Activated T-cell treated with anti-CD3 and anti-CD28 coated beads, Interleukin-2, amount 50 U/mL, for 48 hours (primary cell): ENCODE measurements around the gene SKA3.
"Not testable (repeated sequence)": the region's sequence is repeated elsewhere in the genome, so short reads cannot be mapped to it uniquely, and the experiment has no call there.

Experiments used
- DNase-seq, 2 experiments: peaks; one replicate each; pipeline ENCODE4 v3.0.0-alpha.2; 2020

Gene SKA3

DNA sequence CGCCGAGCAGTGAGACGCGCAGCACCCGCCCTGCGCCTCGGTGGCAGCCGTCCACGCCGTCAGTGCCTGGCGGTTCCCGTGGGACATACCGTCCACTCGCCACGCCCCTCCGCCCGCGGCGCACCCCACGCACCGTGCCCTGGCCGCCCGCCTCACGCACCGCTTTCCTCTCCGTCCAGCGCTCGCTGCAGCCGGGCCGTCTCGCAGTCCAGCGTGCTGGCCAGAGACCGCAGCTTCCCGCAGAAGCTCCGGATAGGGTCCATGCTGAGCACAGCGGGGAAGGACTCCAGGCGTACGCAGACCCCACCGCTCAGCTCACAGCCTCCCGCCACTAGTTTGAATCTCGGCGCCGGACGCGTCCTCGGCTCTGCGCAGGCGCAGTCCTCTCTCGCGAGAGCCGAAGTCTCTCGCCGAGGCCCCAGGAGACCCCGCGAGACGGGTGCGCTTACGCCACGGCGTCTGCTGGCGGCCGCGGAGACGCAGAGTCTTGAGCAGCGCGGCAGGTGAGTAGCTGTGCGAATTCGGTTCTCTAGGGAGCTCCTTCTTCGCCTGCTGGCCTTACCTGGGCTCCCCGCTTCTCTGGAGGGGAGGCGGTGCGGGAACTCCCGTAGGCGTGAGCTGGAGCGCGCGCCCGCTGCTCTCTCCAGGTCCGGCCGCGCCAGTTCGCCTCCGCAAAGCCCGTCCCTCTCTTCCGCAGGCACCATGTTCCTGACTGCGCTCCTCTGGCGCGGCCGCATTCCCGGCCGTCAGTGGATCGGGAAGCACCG lies at the start of gene SKA3, which contains the start of gene MRPL57:
SKA3 (minus strand) TSS at position 338 of the 767 bp plus-strand sequence; CDS start at position 263, 75 bp downstream.
MRPL57 (plus strand) TSS at position 444 of the 767 bp plus-strand sequence; CDS start at position 703, 259 bp downstream.
- DNase-seq: peak; percentile 95 to 96

DNA sequence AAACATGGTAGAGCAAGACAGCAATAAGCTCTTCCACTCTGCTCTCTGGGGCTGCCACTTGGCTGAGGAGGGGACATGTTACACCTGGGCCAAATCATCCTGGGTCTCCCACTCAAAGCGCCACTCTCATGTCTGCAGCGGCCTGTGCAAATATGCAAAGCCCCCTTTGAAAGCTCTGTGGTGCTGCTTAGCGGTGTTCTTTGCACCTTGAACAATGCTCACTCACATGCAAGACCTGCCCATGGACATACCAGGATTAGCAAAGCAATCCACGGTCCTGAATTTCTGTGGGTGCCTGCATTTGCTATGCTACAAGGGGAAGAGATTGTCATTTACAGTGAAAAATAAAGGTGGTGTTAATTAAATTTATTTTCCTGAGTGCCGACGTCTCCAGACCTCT lies 48.7 kb upstream of the SKA3 start:
- DNase-seq: no peak

DNA sequence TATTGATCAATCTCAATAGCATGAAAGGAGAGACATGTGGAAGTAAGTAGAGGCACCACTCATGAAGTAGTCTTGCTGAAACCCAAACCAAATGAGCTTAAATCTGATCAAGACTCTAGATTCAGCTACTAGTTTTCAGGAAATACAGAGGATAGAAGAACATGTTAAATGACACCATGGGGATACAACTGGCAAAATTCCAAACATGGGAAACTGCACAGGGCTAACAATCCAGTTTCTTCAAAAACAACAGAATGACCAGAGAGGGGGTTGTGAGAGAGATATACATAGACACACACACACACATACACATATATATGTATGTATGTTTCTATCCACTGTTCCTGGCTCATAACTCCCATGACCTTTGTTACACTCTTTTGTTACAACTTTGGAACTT lies 44.9 kb upstream of the SKA3 start:
- no peak for DNase-seq

DNA sequence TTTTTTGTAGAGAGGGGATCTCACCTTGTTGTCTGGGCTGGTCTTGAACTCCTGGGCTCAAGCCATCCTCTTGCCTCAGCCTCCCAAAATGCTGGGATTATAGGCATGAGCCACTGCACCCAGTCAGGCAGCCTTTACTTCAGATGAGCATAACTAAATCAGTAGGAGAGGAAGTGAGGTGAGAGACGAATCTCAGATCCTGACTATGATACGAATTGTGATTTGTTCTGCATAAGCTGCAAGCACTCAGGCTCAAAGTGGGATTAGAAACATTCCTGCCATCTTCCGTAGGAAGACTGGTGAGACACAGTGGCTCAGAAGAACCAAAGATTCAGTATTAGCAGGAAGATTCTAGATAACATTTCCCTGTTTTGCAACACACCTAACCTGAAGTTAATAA lies 43.4 kb upstream of the SKA3 start:
- DNase-seq: not testable (repeated sequence)

DNA sequence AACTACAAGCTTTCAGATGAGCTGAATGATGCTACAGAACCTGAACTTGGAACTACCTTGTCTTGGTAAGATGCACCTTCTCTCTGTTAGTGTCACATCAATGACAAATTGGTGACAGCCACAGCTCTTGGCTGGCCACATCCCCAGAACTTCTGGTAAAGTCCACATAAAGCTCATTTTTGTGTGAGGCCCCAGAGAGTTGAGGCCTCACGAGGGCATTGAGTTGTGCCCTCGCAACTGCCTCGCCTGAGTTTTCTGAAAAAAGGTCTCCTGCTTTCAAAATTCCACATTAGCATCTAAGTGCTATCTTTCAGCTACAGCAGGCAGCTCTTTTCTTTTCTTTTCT lies 42.7 kb upstream of the SKA3 start:
- DNase-seq: no peak

DNA sequence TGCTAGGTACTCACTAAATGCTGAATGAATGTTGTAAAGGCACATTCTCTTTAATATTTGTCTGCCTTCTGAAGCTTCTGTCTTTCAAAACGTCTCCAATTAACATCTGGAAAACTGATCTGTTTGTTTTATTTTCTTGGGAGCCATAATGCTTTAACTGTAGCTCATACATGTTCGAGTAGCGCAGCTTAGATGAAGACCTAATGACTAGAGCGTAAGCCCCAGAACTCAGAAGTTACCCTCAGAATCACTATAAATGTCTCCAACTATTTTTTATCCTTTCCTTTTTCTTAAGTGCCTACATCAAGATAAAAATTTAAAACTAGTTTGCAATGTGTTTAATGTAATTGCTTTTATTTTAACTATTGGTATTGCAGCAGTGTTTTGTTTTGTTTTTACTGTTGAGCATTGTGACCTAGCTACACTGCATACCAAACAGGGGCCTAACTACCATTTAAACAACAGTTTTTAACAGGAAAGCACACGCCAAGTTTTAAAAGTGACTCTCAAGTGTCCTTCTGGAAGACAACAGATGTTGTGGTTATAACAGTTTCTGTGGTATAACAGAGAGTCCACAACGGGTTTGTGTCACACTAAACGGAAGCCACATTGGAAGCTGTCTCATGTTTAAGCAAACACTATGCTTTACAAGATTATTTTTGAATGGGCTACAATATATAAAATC lies 42.1 kb upstream of the SKA3 start:
- DNase-seq: no peak

DNA sequence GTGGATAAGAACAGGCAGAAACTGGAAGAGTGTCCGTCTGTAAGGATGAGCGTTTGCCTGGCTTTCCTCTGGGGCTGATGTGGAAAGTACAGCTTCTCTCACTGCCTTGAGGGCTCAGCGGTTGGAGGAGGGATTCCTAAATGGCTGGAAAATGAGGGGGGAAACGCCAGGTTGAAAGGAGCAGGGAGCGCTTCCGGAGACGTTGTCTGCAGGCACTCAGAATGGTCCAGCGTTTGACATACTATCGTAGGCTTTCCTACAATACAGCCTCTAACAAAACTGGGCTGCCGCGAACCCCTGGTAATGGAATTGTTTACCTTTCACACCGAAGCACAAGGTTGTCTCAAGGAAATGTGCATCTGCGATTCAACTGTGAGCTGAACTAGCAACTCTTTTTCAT lies 40.0 kb upstream of the SKA3 start:
- DNase-seq: no peak

DNA sequence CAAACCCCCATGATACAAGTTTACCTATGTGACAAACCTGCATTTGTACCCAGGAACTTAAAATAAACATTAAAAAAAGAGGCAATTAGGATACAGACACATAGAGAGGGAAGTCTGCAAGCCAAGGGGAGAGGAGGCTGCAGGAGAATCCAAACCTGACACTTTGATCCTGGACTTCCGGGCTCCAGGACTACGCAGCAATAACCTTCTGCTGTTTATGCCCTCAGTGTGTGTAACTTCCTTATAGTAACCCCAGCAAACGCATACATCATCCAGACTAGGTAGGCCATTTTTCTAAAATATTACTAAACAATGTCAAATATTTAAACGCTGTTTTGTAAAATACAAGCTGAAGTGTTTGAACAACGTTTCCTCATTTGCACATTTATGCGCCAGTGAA lies 39.1 kb upstream of the SKA3 start:
- DNase-seq: not testable (repeated sequence)

DNA sequence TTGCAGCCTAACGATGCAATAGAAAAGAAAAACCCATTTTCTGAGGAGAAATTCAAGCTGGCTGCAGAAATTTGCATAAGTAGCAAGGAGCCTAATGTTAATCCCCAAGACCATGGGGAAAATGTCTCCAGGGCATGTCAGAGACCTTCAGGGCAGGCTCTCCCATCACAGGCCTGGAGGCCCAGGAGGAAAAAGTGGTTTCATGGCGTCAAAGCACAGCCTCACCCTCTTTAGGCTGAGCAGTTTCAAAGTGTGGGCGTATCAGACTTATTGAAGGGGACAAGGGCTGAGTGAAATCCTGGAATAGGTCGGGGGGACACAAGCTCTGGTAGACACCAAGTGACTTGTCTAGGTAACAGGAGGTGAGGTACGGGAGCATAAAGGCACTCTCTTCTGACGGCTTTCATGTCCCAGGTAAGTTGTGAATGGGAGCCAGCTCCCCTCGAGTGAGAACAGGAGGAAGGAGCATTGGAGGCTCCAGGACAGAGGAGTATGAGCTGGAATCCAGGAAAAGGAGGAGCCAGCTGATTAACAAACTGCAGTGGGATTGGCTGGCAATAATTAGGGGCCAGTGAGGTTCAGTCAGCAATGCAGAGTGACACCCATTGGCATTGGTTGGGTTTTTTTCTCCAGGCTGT lies 35.9 kb upstream of the SKA3 start:
- DNase-seq: no peak

DNA sequence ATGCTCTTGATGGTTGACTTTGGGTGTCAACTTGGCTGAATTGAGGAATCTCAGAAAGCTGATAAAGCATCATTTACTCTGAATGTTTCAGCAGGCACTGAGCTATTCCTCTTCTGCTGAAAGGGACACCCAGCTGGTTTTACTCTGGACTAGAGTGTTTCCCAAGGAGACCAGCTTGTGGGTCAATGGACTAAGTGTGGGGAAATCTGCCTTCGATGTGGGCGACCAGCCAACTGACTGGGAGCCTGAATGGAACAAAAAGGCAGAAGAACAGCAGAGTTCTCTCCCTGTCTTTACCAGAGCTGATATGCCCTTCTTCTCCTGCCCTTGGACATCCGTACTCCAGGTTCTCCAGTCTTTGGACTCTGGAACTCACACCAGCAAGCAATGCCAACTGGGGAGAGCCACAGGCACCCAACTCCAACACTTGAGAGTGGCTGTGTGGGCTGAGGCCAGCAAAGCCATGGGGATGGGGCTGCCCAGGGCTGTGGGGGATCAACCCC lies 32.4 kb upstream of the SKA3 start:
- no peak for DNase-seq

DNA sequence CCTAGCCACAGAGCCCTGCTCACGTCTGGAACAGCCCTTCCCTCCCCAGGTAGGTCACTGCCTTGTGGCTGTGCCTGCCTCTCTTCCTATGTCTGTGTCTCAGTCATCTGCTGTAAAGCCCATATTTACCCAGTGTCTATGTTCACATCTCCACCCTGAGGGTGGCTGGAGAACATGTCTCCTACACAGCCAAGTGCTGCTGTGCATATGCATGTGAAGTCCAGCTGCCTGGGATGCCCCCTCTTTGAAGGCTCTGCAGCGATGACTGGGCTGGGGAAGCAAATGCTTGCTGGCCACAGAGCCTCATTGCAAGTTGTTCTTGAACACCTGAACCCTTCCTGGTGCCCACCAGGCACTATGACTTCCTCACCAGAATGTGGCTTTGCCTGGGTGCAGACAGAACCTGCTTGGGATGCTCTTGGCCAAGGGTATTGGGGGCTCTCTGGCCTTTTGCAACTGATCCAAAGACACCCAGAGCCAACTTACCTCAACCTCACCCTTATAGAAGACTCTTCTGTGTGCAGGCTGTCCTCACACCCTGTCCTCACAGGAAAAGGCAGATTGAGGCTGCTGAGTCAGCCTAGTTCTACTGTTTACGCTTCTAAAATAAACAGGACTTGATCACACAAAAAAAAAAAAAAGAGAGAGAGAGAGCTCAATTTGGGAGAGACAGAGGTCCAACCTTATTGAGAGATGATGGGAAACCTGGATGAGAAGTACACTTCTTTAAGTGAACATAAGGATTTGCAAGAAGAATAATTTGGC lies 26.6 kb upstream of the SKA3 start:
- DNase-seq: no peak

DNA sequence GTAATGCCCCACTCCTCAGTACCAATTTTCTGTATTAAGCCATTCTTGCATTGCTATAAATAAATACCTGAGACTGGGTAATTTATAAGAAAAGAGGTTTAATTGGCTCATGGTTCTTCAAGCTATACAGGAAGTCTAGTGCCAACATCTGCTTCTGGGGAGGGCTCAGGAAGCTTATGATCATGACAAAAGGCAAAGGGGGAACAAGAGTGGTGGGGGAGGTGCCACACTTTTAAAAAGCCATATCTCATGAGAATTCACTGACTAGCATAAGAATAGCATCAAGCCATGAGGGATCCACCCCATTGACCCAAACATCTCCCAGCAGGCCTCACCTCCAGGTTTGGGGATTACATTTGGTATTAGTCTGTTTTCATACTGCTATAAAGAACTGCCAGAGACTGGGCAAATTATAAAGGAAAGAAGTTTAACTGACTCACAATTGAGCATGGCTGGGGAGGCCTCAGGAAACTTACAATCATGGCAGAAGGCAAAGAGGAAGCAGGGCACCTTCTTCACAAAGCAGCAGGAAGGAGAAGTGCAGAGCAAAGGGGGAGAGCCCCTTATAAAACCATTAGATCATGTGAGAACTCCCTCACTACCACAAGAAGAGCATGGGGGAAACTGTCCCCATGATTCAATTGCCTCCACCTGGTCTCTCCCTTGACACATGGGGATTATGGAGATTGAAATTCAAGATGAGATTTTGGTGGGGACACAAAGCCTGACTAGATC lies 25.3 kb upstream of the SKA3 start:
- DNase-seq: not testable (repeated sequence)

DNA sequence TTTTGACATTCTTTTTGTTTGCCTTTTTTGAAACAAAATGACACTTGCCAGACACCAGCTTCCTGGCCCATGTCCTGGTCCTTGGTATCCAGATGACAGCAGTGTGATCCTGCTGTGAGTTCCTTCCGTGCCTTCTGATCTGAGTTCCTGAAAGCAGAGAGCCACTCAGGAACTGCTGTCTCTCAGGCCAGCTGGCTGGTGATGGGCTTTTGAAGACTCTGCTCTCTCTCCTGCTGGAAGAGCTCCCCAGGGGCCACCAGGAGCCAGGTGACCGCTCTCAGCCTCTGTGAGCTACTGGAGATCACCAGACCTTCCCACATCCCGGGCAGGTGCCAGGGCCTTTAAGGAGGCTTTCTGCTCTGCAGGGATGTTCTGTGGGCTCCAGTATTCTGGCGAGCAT lies 22.0 kb upstream of the SKA3 start:
- not testable (repeated sequence) for DNase-seq

DNA sequence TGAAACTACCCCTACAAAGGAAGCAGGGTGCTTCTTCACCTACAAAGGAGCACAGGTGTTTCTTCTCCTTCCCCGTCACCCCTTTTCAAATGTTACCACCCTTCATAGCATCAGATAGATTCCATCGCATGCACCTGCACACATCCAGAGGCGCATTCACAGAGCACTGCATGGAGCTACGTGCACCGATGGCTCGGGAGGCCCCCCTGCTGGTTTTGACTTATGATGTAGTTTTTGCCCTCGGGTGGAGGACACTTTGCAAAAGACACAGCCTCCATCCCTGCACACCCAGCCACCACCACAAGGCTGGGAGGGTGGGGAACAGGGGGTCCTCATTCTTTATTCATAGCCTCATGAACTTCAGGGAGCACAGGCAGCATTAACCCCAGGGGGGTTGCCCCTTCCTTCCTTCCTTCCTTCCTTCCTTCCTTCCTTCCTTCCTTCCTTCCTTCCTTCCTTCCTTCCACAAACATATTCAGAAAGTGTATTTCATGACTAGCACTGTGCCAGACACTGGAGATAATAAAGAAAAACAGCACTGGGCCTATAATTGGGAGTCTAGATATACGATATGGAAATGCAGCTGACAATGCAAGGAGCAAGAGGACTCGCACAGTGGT lies 21.4 kb upstream of the SKA3 start:
- not testable (repeated sequence) for DNase-seq

DNA sequence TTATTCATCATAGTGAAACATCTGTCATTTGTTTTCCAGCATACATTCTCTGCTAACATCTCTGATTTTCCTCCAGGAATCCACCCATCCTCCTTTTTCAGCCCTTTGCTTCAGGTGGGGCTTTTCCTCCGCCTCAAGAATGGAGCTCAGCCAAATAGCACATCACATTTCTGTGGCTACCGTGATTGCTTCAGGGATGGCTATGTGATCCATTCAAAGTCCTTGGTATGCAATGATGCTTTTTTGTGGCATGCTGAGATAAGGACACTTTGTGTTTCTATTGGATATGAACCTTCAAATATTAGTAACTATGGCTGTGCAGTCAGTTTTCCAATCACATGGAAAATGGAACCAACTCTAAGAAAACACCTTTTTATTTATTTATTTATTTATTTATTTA lies 18.4 kb upstream of the SKA3 start:
- not testable (repeated sequence) for DNase-seq

DNA sequence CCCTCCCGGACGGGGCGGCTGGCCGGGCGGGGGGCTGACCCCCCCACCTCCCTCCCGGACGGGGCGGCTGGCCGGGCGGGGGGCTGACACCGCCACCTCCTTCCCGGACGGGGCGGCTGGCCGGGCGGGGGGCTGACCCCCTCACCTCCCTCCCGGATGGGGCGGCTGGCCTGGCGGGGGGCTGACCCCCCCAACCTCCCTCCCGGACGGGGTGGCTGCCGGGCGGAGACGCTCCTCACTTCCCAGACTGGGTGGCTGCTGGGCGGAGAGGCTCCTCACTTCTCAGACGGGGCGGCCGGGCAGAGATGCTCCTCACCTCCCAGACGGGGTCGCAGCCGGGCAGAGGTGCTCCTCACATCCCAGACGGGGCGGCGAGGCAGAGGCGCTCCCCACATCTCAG lies 10.1 kb upstream of the SKA3 start:
- DNase-seq: not testable (repeated sequence)

DNA sequence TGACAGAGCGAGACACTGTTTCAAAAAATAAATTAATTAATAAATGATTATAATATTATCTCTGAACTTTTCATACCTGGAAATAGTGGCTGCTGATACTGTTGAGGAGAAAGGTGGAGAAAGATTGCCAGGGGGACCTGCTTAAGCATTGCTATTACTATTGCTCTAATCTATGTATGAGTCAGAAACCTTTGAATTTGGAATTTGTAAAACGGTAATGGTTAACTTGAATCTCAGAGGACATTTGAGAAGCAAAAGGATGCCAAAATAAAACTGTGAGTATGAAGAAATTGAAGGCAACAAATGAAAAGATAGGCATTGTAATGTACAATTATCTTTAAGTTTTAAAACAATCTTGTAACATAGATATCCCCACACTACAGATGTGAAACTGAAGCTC lies 5.3 kb upstream of the SKA3 start:
- no peak for DNase-seq

DNA sequence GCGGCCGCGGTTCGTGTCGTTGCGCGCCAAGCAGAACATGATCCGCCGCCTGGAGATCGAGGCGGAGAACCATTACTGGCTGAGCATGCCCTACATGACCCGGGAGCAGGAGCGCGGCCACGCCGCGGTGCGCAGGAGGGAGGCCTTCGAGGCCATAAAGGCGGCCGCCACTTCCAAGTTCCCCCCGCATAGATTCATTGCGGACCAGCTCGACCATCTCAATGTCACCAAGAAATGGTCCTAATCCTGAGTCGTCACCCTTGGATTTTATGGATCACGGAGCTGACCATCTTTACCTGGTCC lies 581 bp upstream of the SKA3 start:
- no peak for DNase-seq

DNA sequence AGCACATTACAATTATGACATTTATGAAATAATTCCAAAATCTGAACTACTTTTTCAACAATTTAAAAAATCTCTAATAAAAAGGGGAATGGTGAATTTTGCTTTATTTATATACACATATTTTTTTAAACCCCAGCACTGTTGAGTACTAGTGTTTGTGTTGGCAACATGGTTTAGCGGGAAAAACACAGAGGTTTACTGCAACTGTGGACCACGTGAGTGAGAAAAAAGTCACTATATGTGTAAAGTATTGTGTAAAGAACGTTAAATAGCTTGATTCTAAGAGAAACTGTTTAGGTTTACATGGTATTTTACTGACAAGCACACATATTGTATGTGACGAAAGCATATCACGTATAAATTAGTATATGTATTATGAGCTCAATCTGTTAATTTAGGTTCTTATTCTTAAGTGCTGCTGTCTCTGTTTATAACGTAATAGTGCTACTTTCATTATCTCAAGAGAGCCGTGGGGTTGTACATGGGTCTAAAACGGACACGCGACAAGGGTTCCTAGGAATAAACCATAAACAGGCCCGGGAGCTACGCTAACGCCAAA lies 617 bp downstream of the SKA3 start:
- no peak for DNase-seq

DNA sequence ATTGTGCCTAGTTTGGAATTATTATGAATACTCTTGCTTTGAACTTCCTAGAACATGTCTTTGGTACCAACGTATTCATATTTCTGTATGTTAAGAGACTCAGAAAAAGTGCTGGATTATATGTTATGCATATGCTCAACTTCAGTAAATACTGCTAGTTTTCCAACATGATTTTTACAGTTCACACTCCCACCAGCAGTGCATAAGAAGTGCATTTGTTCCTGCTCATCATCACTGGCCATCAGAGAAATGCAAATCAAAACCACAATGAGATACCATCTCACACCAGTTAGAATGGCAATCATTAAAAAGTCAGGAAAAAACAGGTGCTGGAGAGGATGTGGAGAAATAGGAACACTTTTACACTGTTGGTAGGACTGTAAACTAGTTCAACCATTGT lies 2.6 kb downstream of the SKA3 start:
- DNase-seq: not testable (repeated sequence)

DNA sequence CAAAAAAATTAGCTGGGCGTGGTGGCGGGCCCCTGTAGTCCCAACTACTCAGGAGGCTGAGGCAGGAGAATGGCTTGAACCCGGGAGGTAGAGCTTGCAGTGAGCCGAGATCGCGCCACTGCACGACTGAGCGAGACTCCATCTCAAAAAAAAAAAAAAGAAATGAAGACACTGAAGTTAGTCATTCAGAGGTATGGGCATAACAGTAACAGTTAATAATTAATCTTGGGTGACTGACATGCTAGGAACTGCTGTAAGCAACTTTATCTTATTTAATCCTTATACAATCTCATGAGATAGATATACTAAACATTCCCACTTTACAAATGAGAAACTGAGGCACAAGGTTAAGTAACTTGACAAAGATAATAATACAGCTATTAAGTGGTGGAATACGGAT lies 4.9 kb downstream of the SKA3 start:
- DNase-seq: no peak

DNA sequence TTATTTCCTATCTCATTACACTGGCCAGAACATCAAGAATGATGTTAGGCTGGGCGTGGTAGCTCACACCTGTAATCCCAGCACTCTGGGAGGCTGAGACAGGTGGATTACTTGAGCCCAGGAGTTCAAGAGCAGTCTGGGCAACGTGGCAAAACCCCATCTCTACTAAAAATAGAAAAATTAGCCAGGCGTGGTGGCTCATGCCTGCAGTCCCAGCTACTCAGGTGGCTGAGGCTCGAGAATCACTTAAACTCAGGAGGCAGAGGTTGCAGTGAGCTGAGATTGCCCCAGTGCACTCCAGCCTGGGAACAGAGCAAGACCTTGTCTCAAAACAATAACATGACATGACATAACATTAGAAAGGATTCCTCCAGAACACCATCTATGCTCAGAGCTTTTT lies 10.7 kb downstream of the SKA3 start:
- not testable (repeated sequence) for DNase-seq
